Nephron progenitor cell (in vitro differentiated cells): ENCODE data around the gene UBE2E1.

Experiments
- DNase-seq: peaks from one replicate; pipeline ENCODE4 v3.0.0; 2021
- H3K27ac Mint-ChIP-seq: 2 replicates; pipeline ENCODE4 v1.8.0; 2021; ENCODE audit warnings: mild to moderate bottlenecking, moderate library complexity, mixed read lengths
- H3K27me3 Mint-ChIP-seq: 2 replicates; pipeline ENCODE4 v1.8.0; 2021; ENCODE audit warnings: mild to moderate bottlenecking, low read depth, mixed read lengths; ENCODE audit not compliant: poor library complexity
- H3K36me3 Mint-ChIP-seq: 2 replicates; pipeline ENCODE4 v1.8.0; 2021; ENCODE audit warnings: low read depth, mixed read lengths
- H3K4me1 Mint-ChIP-seq: 2 replicates; pipeline ENCODE4 v1.8.0; 2021; ENCODE audit warnings: mixed read lengths
- H3K4me3 Mint-ChIP-seq: 2 replicates; pipeline ENCODE4 v1.8.0; 2021; ENCODE audit warnings: mild to moderate bottlenecking, moderate library complexity, mixed read lengths
- H3K9me3 Mint-ChIP-seq: 2 replicates; pipeline ENCODE4 v1.8.0; 2021; ENCODE audit warnings: mild to moderate bottlenecking, moderate library complexity, mixed read lengths
- TF ChIP-seq, protein P1 (sequence below): fragments of 200-600 bp; sonication (generic); IDR thresholded peaks from 2 replicates; pipeline ENCODE4 v1.5.0; 2021; ENCODE audit warnings: antibody characterized with exemption

Gene UBE2E1

DNA sequence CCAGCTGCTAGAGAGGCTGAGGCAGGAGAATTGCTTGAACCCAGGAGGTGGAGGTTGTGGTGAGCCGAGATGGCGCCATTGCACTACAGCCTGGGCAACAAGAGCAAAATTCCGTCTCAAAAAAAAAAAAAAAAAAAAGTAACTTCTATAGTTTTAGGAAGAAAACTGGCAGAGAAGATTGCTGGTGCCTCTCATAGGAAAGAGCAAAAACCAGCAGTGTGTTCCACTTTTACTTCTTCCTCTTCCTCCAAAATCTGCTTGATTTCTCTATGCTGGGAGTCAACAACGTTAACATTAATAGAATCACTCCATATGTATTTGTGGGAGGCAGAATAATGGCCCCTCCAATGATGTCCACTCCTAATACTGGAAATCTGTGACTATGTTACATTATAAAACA is 126.8 kb downstream of the UBE2E1 start:
- H3K9me3 Mint-ChIP-seq = no peaks in the 10 kb centered on the region
- H3K36me3 Mint-ChIP-seq = no peaks in the 10 kb centered on the region
- no peaks in the 10 kb centered on the region for H3K27me3 Mint-ChIP-seq
- no peak overlapping the region for H3K4me3 Mint-ChIP-seq
- no peak overlapping the region for H3K27ac Mint-ChIP-seq
- TF ChIP-seq, protein P1, sequence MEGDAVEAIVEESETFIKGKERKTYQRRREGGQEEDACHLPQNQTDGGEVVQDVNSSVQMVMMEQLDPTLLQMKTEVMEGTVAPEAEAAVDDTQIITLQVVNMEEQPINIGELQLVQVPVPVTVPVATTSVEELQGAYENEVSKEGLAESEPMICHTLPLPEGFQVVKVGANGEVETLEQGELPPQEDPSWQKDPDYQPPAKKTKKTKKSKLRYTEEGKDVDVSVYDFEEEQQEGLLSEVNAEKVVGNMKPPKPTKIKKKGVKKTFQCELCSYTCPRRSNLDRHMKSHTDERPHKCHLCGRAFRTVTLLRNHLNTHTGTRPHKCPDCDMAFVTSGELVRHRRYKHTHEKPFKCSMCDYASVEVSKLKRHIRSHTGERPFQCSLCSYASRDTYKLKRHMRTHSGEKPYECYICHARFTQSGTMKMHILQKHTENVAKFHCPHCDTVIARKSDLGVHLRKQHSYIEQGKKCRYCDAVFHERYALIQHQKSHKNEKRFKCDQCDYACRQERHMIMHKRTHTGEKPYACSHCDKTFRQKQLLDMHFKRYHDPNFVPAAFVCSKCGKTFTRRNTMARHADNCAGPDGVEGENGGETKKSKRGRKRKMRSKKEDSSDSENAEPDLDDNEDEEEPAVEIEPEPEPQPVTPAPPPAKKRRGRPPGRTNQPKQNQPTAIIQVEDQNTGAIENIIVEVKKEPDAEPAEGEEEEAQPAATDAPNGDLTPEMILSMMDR = no peak
- H3K4me1 Mint-ChIP-seq = peaks cover 19% of the 10 kb centered on the region
- no peak for DNase-seq

DNA sequence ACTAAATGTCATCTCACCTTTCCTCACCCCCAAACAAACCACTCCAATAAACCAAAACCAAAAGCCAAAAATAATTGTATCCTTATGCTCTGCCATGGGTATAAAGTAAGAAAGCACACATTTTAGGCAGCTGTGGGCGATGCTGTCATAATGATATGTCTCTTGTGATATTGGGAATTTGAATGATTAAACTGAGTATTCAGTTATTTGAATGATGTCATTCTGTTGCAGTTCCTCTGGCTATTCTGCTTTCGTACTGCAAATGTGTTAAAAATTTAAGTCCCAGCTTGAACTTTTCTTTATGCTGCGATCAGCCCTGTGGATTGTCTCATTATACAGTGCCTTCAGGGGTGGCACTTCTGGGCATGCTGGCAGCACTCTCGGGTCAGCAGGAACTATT is 128.5 kb downstream of the UBE2E1 start:
- H3K9me3 Mint-ChIP-seq = no peaks in the 10 kb centered on the region
- H3K4me1 Mint-ChIP-seq = peaks cover 14% of the 10 kb centered on the region
- H3K27ac Mint-ChIP-seq = no peak overlapping the region

DNA sequence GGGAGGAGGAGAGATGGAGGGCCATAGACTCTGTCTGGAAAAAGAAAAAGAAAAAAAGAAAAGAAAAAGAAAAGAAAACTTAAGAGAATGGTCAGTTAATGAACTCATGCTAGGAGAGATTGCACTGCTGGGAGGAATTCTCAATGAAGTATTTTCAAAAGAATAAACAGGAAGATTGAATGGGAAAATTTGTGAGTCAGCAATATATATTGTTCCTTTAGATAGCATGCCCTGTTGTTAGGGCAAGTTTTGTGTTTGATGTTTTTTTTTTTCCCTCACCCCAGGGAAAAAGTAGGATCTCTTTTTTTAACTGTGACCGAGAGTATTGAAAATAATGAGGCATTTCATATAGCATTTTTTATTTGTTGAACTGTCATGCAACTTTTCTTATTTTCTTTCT is 131.5 kb downstream of the UBE2E1 start:
- Mint-ChIP-seq H3K27me3 (peaks cover 6% of the 10 kb centered on the region), H3K9me3 (no peaks in the 10 kb centered on the region), H3K27ac (no peak overlapping the region), H3K36me3 (no peaks in the 10 kb centered on the region), H3K4me3 (no peak overlapping the region), H3K4me1 (no peaks in the 10 kb centered on the region)
- TF ChIP-seq, protein P1 = no peak
- no peak for DNase-seq

More for the DNA sequence above, 128.5 kb downstream of the UBE2E1 start:
- TF ChIP-seq, protein P1 = no peak
- Mint-ChIP-seq H3K27me3 (peaks cover 6% of the 10 kb centered on the region), H3K4me3 (no peak overlapping the region), H3K36me3 (no peaks in the 10 kb centered on the region)
- DNase-seq = no peak

DNA sequence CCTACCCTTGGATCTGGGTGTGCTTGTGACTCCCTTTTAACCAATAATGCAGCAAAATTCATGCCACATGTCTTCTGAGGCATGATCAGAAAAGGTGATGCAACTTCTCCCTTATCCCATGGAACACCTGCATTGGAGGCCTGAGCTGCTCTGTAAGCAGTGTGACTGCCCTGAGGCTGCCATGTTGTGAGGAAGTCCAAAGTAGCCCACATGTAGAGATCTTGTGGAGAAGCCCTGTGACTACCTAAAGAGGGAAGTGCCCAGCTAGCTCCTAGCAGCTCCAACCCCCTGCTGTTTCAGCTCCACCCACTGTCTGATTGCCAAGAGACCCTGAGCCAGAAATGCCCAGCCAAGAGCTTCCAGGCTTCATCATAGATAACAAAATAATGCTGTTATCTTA is 132.9 kb downstream of the UBE2E1 start:
- no peak for DNase-seq
- no peaks in the 10 kb centered on the region for H3K9me3 Mint-ChIP-seq
- H3K27me3 Mint-ChIP-seq = peaks cover 6% of the 10 kb centered on the region
- no peak overlapping the region for H3K4me3 Mint-ChIP-seq
- H3K4me1 Mint-ChIP-seq = peaks cover 8% of the 10 kb centered on the region
- no peaks in the 10 kb centered on the region for H3K36me3 Mint-ChIP-seq
- TF ChIP-seq, protein P1 = no peak
- H3K27ac Mint-ChIP-seq = no peak overlapping the region

DNA sequence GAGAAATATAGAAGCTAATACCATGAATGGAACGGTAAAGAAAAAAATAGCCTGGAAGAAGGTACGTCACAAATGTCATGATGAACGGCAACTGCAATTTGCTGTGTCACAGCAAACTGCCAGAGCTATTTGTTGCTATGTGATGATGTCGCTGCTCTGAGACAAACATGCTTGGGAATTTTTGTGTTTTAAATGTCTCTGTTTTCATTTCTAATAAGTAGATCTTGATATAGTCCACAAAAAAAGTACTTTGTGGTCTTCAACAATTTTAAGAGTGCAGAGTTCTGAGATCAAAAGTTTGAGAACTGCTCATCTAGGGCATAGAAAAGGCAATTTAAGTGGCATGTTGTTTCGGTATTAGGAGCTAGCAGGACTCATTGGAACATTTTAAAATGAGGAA is 135.0 kb downstream of the UBE2E1 start:
- H3K9me3 Mint-ChIP-seq = no peaks in the 10 kb centered on the region
- TF ChIP-seq, protein P1 = no peak
- DNase-seq = no peak
- no peak overlapping the region for H3K4me3 Mint-ChIP-seq
- no peaks in the 10 kb centered on the region for H3K36me3 Mint-ChIP-seq
- peaks cover 18% of the 10 kb centered on the region for H3K4me1 Mint-ChIP-seq
- no peak overlapping the region for H3K27ac Mint-ChIP-seq
- peaks cover 6% of the 10 kb centered on the region for H3K27me3 Mint-ChIP-seq
